ENCODE data around the gene WHRN.

Gene WHRN

GRCh38 chr9:114513959-114514267, 8.6 kb upstream of the WHRN start:
- DNase-seq (ENCODE audit: low spot score) (no peak), FAIRE-seq (no peak)

GRCh38 chr9:114513055-114513958, 8.0 kb upstream of the WHRN start:
- DNase-seq (ENCODE audit: low spot score) (no peak), FAIRE-seq (no peak)

GRCh38 chr9:114511978-114512874, 7.0 kb upstream of the WHRN start:
- FAIRE-seq (no peak), DNase-seq (ENCODE audit: low spot score) (no peak)

GRCh38 chr9:114507726-114508125, 2.5 kb upstream of the WHRN start:
- DNase-seq (ENCODE audit: low spot score) (no peak), FAIRE-seq (no peak)

GRCh38 chr9:114506082-114506390, 763 bp upstream of the WHRN start:
- FAIRE-seq = no peak
- no peak for DNase-seq (ENCODE audit: low spot score)

- no peak for FAIRE-seq
- no peak for DNase-seq (ENCODE audit: low spot score)
Observed at GRCh38 chr9:114504341-114505186, 709 bp downstream of the WHRN start.

- FAIRE-seq = no peak
- no peak for DNase-seq (ENCODE audit: low spot score)
Observed at GRCh38 chr9:114503522-114504340, 1.5 kb downstream of the WHRN start.

GRCh38 chr9:114503009-114503408, 2.3 kb downstream of the WHRN start:
- DNase-seq (ENCODE audit: low spot score) (no peak), FAIRE-seq (no peak)

- no peak for FAIRE-seq
- DNase-seq (ENCODE audit: low spot score) = no peak
Observed at GRCh38 chr9:114501796-114502682, 3.2 kb downstream of the WHRN start.

GRCh38 chr9:114500697-114501292, 4.5 kb downstream of the WHRN start:
- FAIRE-seq = no peak
- DNase-seq (ENCODE audit: low spot score) = no peak

- DNase-seq (ENCODE audit: low spot score) (no peak), FAIRE-seq (no peak)
Observed at GRCh38 chr9:114499941-114500696, 5.2 kb downstream of the WHRN start.

- no peak for FAIRE-seq
- DNase-seq (ENCODE audit: low spot score) = no peak
Observed at GRCh38 chr9:114499528-114499927, 5.7 kb downstream of the WHRN start.

- DNase-seq (ENCODE audit: low spot score) = no peak
- no peak for FAIRE-seq
Observed at GRCh38 chr9:114497727-114498382, 7.4 kb downstream of the WHRN start.

GRCh38 chr9:114497236-114497635, 8.0 kb downstream of the WHRN start:
- DNase-seq (ENCODE audit: low spot score) (no peak), FAIRE-seq (no peak)

GRCh38 chr9:114496011-114496410, 9.3 kb downstream of the WHRN start:
- DNase-seq (ENCODE audit: low spot score) = no peak
- no peak for FAIRE-seq

GRCh38 chr9:114494776-114495569, 10.3 kb downstream of the WHRN start:
- FAIRE-seq = no peak
- DNase-seq (ENCODE audit: low spot score) = no peak

GRCh38 chr9:114493521-114494184, 11.6 kb downstream of the WHRN start:
- DNase-seq (ENCODE audit: low spot score) = no peak
- no peak for FAIRE-seq

All from RCC 7860 (cell line).